ENCODE measurements around the gene LSM11.
"Not testable (repeated sequence)": the region's sequence is repeated elsewhere in the genome, so short reads cannot be mapped to it uniquely, and the experiment has no call there.

Gene LSM11

GRCh38 chr5:157743163-157744050 lies at the start of gene LSM11:
Gene LSM11 (plus strand): TSS chr5:157743712. CDS start chr5:157743751, 39 bp downstream.
- peak; percentile 85 to 89 for DNase-seq (ENCODE audit: low read depth in 2 of 2)

- DNase-seq (ENCODE audit: low read depth in 2 of 2) = not testable (repeated sequence)
These were observed 49.7 kb upstream of the LSM11 start for GRCh38 chr5:157693816-157694215.

GRCh38 chr5:157696154-157696553 lies 47.4 kb upstream of the LSM11 start:
- DNase-seq (ENCODE audit: low read depth in 2 of 2) = not testable (repeated sequence)

- not testable (repeated sequence) for DNase-seq (ENCODE audit: low read depth in 2 of 2)
These were observed 44.8 kb upstream of the LSM11 start for GRCh38 chr5:157698674-157699073.

GRCh38 chr5:157703736-157704135 lies 39.8 kb upstream of the LSM11 start:
- no peak for DNase-seq (ENCODE audit: low read depth in 2 of 2)

GRCh38 chr5:157708866-157709265 lies 34.6 kb upstream of the LSM11 start:
- no peak for DNase-seq (ENCODE audit: low read depth in 2 of 2)

- DNase-seq (ENCODE audit: low read depth in 2 of 2) = no peak
These were observed 34.2 kb upstream of the LSM11 start for GRCh38 chr5:157709346-157709745.

- no peak for DNase-seq (ENCODE audit: low read depth in 2 of 2)
These were observed 33.1 kb upstream of the LSM11 start for GRCh38 chr5:157710431-157710830.

- DNase-seq (ENCODE audit: low read depth in 2 of 2) = no peak
These were observed 32.6 kb upstream of the LSM11 start for GRCh38 chr5:157710882-157711281.

GRCh38 chr5:157713830-157714595 lies 29.5 kb upstream of the LSM11 start:
- DNase-seq (ENCODE audit: low read depth in 2 of 2) = no peak

GRCh38 chr5:157714596-157714864 lies 29.0 kb upstream of the LSM11 start:
- DNase-seq (ENCODE audit: low read depth in 2 of 2) = no peak

GRCh38 chr5:157718519-157718918 lies 25.0 kb upstream of the LSM11 start:
- DNase-seq (ENCODE audit: low read depth in 2 of 2) = no peak

- DNase-seq (ENCODE audit: low read depth in 2 of 2) = no peak
These were observed 24.3 kb upstream of the LSM11 start for GRCh38 chr5:157719245-157719644.

- no peak for DNase-seq (ENCODE audit: low read depth in 2 of 2)
These were observed 22.4 kb upstream of the LSM11 start for GRCh38 chr5:157721159-157721558.

- not testable (repeated sequence) for DNase-seq (ENCODE audit: low read depth in 2 of 2)
These were observed 20.6 kb upstream of the LSM11 start for GRCh38 chr5:157722895-157723294.

- DNase-seq (ENCODE audit: low read depth in 2 of 2) = not testable (repeated sequence)
These were observed 16.9 kb upstream of the LSM11 start for GRCh38 chr5:157726607-157727006.

GRCh38 chr5:157727858-157728257 lies 15.7 kb upstream of the LSM11 start:
- not testable (repeated sequence) for DNase-seq (ENCODE audit: low read depth in 2 of 2)

GRCh38 chr5:157729858-157730257 lies 13.7 kb upstream of the LSM11 start:
- no peak for DNase-seq (ENCODE audit: low read depth in 2 of 2)

- no peak for DNase-seq (ENCODE audit: low read depth in 2 of 2)
These were observed 12.6 kb upstream of the LSM11 start for GRCh38 chr5:157730900-157731271.

- peak; percentile 97 to 99 for DNase-seq (ENCODE audit: low read depth in 2 of 2)
These were observed 12.0 kb upstream of the LSM11 start, which contains the start of gene THG1L for GRCh38 chr5:157731272-157732129. Gene THG1L (plus strand): TSS chr5:157731420. CDS start chr5:157731441, 21 bp downstream.

- DNase-seq (ENCODE audit: low read depth in 2 of 2) = no peak
These were observed 11.4 kb upstream of the LSM11 start for GRCh38 chr5:157732130-157732514.
